DMS153 treated with DMSO at 0.1 percent for 48 hours (cell line): Measurements from ENCODE around the gene PDK2.
A peak's percentile ranks its signal among the peaks of the same experiment; 100 is the strongest.

Experiments used
- DNase-seq: peaks from one replicate; lab custom pipeline; 2025; ENCODE audit not compliant: unreplicated experiment; lab: John Stamatoyannopoulos, UW

Gene PDK2

DNA sequence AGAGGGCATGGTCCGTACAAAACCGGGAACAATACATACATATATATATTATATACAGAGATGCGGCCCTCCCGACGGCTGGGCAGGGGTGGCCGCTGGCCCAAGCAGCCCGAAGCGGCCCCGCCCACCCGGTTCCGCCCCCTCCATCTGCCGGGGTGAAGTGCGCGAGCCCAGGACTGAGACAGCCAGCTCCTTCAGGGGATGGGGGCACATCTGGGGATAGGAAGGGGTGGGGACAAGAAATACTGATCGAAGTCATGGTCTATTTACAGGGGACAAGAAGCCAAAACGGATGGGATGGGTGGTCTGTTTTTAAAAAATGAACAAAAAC lies 38.6 kb downstream of the PDK2 start:
- no peak for DNase-seq

DNA sequence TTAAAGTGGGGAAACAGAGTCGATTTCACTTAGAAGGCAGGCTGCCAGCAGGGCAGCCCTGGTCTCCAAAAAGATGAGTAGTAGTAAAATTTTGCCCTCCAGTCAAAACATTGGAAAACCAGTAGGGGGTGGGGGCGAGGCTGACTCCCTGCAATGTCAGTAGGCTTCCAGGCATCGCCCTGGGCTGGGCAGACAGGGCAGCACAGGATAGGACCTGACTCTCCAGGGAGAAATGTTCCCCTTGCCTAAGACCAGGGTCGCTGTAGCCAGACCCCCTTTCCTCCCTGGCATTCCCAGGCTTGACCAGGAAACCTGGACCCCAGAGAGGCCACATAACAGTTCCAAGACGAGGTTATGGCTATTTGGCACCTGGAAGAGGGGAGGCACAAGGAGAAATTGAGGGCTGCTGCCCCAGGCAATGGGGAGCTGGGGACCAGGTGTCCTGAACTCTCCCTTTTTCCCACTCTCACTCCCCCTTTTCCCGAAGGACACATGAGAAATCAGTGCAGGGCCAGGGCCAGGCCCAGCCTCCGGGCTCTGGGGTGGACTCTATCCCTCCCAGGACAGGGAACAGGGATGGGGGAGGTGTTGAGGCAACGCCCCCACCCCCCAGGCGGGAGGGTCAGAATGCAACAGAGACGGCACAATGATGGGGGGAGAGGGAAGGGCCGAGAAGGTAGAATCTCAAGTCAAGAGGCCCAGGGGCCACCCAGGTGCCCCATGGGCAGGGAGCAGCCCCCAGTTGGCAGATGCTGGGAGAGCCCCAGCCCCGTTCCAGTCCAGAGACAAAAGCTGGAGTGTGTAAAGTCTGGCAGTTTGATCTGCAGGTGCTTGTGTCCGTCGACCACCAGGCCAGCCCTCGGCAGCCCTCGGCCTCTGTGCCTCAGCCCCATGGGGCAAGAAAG lies 39.3 kb downstream of the PDK2 start:
- DNase-seq = no peak

DNA sequence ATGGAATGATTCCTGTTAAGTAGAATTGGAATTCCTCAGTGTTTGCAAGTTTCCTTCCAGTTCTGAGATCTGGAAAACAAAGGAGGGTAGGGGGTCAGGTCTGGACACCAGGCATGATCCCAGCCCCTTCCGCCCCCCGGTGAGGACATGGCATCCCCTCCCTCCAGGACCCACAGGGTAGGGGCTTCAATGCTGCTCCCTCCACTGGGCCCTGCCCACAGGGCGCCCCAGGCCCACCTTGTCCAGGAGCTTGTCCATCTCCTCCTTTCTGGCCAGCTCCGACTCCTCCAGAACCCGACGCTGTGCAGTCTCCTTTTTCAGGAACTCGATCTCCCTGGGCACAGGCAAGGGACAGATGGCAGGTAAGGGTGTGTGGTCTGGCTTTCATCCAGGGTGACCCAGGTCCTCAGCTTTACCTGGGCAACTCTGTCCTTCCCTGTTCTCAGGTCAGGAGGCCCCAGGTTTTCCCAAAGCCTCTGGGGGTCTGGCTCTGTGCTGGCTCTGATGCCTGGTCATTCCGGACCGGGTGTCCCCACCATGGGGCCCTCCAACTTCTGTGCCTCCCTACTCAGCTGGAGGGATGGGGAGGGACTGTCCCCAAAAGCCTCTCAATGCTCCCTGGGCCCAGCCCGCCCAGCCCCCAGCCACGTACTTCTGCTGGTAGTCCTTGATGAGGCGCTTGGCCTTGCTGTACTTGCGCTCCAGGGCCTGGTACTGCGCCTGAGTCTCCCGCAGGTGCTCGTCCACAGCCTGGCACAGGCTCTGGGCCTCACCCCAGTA lies 40.4 kb downstream of the PDK2 start:
- DNase-seq = no peak

DNA sequence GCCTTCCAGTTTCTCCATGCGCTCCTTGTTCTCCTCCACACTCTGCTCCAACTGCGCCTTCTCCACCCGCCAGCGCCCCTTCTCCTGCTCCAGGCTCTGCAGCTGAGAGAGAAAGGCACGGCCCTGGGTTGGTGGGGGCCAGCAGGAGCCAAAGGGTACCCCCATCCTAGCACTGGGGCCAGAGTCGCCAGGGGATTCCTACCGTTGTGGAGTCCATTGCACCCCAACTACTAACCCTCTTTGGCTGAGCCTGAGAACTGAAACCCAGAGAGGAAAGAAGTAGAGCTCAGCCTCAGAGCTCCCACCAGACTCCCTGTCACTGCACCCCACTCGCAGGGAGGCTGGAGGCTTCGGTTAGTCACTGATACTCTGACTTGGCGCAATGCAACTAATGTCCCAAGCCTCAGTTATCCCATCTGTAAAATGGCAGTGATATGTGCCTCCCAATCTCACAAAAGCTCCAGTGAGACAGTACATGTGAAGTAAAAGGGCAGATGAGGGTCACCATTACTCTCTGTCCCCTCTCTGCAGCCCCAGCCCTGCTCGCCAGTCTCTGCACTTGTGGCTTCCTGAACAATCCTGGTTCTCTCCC lies 41.0 kb downstream of the PDK2 start:
- no peak for DNase-seq

DNA sequence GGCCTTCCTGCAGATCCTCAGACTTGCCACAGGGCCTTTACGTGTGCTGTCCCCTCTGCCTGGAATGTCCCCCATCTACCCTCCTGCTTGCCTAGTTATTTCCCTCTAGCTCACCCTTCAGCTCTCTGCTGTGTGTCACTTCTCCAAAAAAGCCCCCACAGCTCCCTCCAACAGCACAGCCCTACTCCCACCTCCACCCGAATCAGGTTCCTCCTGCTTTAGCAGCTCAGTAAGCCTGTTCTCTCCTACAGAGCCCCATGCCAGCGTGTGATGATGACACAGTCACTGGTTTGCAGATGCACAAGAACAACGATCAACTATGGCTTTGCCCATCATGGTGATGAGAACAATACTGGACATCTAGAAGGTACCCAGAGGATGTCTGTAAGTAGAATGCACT lies 41.9 kb downstream of the PDK2 start:
- no peak for DNase-seq

DNA sequence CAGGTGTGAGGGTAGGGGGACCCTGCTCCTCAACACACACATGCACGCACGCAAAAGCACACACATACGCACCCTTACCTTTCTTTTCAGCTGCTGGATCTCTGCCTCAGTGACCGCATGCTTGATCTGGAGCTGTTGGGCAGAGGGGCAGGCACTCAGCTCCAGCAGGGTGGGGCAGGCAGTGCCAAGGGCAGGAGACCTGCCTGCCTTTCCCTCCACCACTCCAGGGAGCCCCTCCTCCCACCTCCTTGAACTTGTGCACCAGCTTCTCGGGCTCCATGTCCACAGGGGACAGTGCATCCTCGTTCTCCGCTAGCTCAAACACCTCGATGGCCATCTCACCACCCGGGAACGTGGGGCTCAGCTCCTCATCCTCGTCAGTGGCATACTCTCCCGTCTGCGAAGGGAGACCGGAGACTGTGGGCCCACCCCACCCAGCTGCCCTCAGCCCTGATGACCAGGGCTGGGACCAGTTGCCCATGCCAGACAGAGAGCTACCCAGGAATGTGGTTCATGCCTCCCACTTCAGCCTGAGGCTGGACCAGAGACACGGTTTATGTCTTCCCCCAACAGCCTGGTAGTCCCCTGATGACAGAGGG lies 44.1 kb downstream of the PDK2 start:
- no peak for DNase-seq

DNA sequence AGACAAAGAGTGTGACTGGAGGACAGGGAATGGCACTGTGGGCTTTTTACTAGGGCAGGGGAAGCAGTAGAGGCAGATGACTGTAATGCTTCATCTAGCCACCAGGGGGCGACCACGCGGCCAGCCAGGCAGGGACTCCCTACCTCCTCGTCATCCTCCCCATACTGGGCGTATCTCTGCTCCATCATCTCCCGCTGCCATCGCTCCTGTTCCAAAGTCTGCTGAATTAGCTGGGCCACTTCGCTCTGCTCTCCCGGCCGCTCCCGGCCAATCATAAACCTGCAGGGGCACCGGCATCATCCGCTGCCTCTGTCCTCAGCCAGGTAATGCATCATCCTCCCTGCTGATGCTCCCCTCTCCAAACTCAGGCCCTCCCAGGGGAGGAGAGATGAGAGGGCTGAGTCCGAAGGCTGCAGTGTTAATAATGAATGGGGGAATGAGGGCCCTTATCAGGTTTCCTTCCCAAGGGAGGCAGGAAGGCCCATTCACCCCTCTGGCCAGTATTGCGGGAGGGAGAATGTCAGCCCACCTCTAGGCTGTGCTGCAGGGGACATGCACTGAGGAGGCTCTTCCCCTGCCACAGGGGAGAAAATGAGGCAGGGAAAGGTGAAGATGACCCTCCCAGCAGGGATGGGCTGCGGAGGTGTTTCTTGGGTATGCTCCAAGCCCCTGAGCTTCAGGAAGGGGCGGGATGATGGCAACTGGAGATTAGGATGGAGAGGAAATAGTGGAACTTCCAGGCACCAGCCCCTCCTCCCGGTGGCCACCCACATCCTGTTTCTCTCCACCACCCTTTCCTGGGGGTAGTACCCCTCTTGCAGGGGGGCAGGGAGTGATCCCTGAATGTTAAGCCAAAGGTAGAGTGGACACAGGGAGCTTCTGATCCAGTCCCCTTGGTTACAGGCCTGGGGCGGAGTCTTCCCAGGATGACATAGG lies 45.1 kb downstream of the PDK2 start:
- peak; percentile 15 for DNase-seq

DNA sequence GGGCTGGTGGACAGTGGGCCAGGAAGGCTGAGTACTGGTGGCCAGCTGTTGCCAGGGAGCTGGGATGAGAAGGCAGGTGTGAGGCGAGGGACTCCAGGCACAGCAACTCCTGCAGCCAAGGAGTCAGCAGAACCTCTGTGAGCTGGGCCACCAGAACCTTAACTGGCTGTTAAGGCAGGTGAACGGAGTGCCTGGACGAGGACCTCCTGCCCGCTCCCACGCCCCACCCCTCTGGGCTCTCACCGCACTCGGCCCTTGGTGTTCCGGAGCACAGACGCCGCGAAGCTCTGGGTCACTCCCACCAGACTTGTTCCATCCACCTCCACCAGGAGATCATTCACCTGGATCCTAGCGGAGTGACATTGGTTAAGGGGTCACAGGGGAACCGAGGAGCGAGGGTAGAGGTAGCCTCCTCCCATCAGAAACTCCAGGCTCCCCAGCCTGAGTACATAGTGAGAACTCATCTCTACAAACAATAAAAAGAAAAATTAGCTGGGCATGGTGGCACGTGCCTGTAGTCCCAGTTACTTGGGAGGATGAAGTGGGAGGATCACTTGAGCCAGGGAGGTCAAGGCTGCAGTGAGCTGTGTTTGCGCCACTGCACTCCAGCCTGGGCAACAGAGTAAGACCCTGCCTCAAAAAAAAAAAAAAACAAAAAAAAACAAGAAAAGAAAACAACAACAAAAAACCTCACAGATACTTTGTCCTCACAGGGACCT lies 46.0 kb downstream of the PDK2 start:
- DNase-seq = no peak

DNA sequence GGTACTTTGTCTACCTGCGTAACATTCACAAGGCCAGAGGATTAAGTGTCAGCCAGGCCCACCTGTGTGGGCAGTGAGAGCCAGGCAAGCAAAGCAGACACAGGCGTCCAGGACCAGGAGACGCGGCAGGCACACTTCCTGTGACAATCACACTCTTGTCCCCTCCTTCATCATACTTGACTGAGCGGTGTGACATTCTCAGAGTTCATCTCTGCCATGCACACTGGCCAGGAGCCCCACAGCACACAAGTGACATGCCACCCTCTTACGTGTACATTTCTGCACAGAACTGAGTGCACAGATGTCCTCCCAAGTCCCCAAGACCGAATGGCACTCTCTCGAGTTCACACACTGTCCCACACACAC lies 46.6 kb downstream of the PDK2 start:
- no peak for DNase-seq

DNA sequence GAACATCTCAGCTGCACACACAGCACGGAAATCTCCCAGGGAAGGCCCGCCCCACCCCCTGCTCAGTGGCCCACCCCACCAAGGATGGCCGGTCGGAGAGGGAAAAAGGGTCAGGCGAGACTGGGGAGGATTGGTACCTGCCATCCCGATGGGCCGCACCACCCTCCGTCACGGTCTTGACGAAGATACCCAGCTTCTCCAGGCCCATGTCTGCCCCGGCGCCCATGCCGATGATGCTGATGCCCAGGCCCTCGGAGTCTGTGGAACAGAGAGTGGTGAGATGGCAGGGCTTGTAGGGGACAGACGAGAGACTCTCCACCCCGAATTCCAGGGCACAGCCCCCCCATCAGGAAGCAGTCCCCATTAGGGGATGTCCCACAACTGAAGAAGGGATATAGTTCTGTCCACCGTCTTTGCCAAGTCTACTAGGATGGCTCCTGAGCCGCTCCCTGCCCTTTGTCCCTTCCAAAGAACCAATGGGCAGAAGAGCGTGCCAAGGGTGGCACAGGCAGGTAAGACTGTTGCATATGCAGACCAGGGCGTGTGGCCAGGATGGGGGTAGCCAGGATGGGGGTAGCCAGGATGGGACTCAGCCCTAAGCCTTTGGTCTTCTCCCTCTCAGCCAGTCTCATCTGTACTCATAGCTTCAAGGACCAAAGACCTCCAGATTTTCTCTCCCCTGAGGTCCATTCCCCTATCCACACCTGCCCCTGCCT lies 48.5 kb downstream of the PDK2 start:
- DNase-seq = no peak

DNA sequence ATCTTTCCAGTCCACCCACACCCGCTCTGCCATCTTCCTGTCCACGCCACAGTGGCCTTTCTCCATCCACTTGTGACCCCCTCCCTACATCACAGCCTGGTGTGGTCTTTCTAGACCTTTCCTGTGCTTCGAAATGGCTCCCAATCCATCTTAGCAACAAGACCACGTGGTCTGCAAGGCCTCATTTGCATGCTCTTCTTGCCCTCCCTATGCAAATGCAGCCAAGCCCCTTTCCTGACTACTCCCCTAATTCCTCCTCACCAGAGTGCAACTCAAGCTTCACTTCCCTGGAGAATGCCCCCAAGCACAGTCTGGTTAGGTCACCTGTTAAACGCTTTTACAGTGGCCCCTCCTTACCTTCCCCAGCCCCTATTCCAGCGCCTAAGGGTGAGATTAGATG lies 49.2 kb downstream of the PDK2 start:
- no peak for DNase-seq

DNA sequence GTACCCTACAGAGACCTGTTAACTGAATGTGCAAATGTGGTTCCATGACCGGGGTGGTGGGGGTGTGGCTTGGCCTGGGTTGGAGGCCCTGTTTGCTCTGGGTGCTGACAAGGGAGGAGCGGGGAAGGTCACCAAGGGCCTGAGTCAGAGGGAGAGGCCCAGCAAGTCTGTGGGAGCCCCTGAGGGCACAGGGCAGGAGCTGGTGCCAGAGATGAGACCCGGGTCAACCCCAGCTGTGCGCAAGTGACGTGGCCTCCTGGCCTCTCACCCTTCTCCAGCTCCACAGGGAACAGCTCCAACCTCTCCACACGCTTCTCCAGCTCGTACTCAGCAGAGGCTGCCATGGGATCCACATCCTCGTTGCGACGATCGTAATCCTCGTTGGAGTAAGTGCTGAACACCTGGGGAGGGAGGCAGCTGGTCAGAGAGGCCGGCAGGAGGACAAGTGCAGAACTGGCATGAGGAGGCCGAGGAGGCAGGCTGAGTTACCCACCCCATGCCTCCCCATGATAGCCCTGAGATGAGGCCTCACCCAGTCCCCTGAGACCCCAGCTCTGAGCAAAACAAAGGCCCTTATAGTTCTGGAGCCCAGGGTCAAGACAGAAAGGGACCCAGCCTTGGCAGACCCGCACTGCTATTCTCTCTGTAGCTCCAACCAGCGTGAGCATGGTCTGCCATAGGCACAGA lies 49.8 kb downstream of the PDK2 start:
- no peak for DNase-seq

DNA sequence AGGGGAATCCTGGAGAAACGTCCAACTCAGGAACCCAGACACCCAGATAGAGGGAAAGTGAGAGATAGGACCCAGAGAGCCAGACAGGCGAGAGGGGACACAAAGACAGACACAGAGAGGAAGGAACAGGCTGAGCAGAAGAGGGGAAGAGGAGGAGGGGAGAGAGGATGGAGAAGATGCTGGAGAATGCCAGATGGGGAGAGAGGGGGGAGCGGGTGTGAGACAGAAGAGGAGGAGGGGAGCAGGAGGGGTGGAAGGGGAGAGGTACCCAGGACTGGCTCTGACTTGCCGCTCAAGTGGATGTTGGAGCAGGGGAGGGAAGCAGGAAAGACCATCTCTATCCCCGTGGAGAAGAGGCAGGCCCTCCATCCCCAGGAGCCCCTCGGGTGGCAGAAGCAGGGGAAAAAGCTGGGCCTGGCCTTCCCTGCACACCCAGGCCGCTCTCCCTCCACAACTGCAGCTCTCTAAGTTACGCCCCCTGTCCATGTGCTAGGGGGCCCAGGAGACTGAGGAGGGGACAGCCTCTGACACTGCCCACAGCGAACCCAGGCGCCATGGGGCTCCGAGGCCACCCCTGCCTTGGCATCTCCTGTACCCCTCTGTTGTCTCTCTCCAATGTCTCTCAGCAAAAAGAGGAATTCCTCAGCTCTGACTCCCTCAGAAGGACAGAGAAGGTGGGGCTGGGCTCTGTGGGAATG lies 50.5 kb downstream of the PDK2 start:
- DNase-seq = no peak

DNA sequence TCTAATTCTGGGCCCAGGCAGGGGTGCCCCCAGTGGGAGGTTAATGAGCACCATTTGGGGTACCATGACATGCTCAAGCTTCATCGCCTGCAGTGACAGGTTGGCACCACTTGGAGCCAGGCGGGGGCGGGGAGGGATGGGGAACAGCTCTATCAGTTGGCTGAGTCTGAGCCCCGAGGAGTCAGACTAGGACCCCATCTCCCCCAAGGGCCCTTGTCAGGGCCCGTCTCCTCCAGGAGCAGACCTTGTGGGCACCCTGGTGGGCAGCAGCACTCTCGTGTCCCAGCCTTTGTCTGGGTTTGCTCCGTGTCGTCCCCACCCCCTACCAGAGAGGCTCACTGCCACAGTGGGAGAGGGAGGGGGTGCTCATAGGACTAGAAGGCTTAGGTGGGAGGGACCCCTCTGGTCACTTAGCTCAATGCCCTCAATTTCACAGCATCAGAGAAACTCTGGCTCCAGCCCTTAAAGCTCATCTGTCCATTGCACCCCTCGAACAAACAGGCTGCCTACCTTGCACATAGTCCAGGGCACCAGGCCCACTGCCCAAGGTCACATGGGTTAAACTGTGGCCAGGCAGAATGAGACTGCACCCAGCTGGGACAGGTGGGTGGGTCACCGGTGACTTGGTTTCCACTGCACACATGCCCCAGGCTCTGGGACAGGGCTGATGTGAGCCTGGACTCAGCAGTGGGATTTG lies 51.2 kb downstream of the PDK2 start:
- no peak for DNase-seq

DNA sequence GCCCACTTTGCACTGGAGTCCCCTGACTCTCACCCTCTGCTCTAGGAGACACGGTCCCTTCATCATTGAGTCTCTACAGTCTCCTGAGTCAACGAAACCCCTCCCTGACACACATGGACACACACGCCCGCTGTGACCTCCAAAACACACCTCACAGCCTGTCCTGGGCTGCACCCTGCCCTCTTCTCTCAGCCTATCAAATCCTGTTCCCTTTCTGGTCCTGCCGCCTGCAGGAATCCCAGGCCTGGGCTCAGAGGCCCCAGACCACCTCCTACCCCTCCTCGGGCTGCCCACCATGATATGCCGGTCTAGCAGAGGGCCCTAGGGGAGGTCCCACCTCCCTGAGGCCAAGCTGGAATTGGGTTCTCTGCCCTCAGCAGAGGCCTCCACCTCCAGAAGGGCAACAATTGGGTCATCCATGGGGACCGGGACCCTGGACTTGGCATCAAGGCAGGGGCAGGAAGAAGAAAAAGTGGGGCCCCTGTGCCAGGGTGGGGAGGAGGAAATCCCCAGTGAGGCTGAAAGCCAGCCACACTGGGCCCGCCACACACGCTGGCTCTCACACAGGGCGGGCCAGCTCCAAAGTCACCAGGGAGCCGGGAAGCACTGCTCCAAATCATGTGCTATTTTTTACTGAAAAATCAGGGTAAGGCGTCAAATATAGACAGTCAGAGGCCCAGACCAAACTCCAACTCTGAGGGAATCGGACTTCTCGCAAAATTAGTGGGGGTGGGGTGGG lies 51.9 kb downstream of the PDK2 start:
- DNase-seq = no peak

DNA sequence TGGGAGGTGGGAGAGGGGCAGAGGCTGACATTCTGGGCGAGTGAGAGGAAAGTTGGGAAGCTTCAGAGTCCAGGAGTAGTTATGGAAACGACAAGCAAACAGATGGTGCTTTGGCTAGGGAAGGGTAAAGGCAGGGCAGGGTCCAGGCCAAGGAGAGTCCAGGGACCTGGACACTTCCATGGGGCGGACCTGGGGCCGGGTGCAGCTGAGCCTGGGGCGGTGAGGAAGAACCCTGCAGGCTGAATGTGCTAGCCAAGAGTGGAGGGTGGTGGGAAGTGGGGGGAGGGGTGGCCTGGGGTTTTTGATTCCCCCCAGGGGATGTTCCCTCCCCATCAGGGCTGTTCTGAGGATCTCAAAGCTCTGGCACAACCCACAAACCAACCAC lies 52.7 kb downstream of the PDK2 start:
- no peak for DNase-seq
